Activated CD8-positive, alpha-beta memory T cell treated with anti-CD3 and anti-CD28 coated beads, Interleukin-2, amount 50 U/mL, for 24 hours (primary cell): ENCODE measurements around the gene RPL12.

Experiments
- DNase-seq: peaks from one replicate; pipeline ENCODE4 v3.0.0-alpha.2; 2020; ENCODE audit errors: extremely low read depth

The RPL12 gene

GRCh38 chr9:127403507-127404192, 47.6 kb downstream of the RPL12 start:
- no peak for DNase-seq

- DNase-seq: no peak
Measured at GRCh38 chr9:127402401-127403090, 48.7 kb downstream of the RPL12 start.

GRCh38 chr9:127399736-127400269, 51.4 kb downstream of the RPL12 start:
- no peak for DNase-seq

- no peak for DNase-seq
Measured at GRCh38 chr9:127398715-127399400, 52.3 kb downstream of the RPL12 start.

GRCh38 chr9:127398275-127398647, 52.9 kb downstream of the RPL12 start:
- no peak for DNase-seq
